ENCODE results near the gene USO1. TPM values are rescaled to one million over a fixed set of nuclear protein-coding genes. Genes with fewer than 3 reads are reported as not detected.

USO1 gene
- total RNA-seq, 1 experiment from 2014 or later: 110 TPM

- H3K9me3 ChIP-seq (ENCODE audit: control insufficient read depth, low read depth, low read length): no peaks in the 10 kb centered on the region
- no peak overlapping the region for H4K5ac ChIP-seq (ENCODE audit: insufficient read length, low read depth, low read length)
These were observed 106.5 kb downstream of the USO1 start for GRCh38 chr4:75830906-75831305.

More at GRCh38 chr4:75830906-75831305, 106.5 kb downstream of the USO1 start:
- H2AK5ac ChIP-seq (ENCODE audit: insufficient read length, low read length): no peak overlapping the region
- H3T11ph ChIP-seq (ENCODE audit: low read length): no peak overlapping the region
- no peaks in the 10 kb centered on the region; the same call in 1 of the 2 replicates for H3K4me1 ChIP-seq (ENCODE audit: insufficient read depth, low read length)
- Mint-ChIP-seq H3K36me3 (ENCODE audit: insufficient read depth in 1 of 3, low read depth in 3 of 3) (peaks cover 0 to 4% (median 0%) of the 10 kb centered on the region in 3 experiments; a peak in 1 of 7 replicates), H3K27me3 (ENCODE audit: low read depth) (no peaks in the 10 kb centered on the region), H3K27ac (no peak overlapping the region), H3K4me3 (no peak overlapping the region), H3K9me3 (peaks cover 0 to 4% of the 10 kb centered on the region in 2 experiments; a peak in 3 of 5 replicates), H3K4me1 (peaks cover 8 to 10% of the 10 kb centered on the region in 2 experiments)
- H3K18ac ChIP-seq (ENCODE audit: insufficient read length, low read depth, low read length): no peak overlapping the region
- no peak overlapping the region for H3K56ac ChIP-seq (ENCODE audit: insufficient read length, low read depth, low read length)
- H2BK20ac ChIP-seq (ENCODE audit: low read depth, low read length, poor library complexity, severe bottlenecking): no peak overlapping the region
- H2BK5ac ChIP-seq (ENCODE audit: insufficient read length, low read length): no peak overlapping the region
- no peak for TF ChIP-seq CTCF (conservative IDR thresholded peaks at IDR 0.05)
- no peak overlapping the region for H3K14ac ChIP-seq (ENCODE audit: insufficient read depth, low read length)
- H3K27ac ChIP-seq (ENCODE audit: insufficient read length, low read depth, low read length): no peak overlapping the region
- H3K79me1 ChIP-seq (ENCODE audit: insufficient read depth, low read depth, low read length, poor library complexity, severe bottlenecking): no peaks in the 10 kb centered on the region
- no peaks in the 10 kb centered on the region for H4K20me1 ChIP-seq (ENCODE audit: control insufficient read depth, insufficient read depth, insufficient read length)
- H3K4ac ChIP-seq (ENCODE audit: low read depth, low read length): no peak overlapping the region
- WGBS (ENCODE audit: extremely low coverage, insufficient read length, low lambda C conversion rate): no CpG with 5 or more reads among the region's 1 CpG
- H2BK120ac ChIP-seq (ENCODE audit: low read depth, low read length, poor library complexity, severe bottlenecking): no peak overlapping the region
- no peaks in the 10 kb centered on the region for H3K23me2 ChIP-seq (ENCODE audit: insufficient read length, low read depth, low read length, poor library complexity, severe bottlenecking)
- H3K4me2 ChIP-seq (ENCODE audit: insufficient read depth, insufficient read length, low read length): no peak overlapping the region
- H3K23ac ChIP-seq (ENCODE audit: insufficient read length, low read depth, low read length): no peak overlapping the region
- no peaks in the 10 kb centered on the region for H3K79me2 ChIP-seq (ENCODE audit: insufficient read depth, low read length)
- H4K91ac ChIP-seq (ENCODE audit: insufficient read length, low read depth, low read length): no peak overlapping the region
- no peak overlapping the region for H2AFZ ChIP-seq (ENCODE audit: low read length)
- no peak overlapping the region for H2BK12ac ChIP-seq (ENCODE audit: insufficient read length, low read depth, low read length)
- H4K8ac ChIP-seq (replicated peaks; ENCODE audit: insufficient read length, low read depth, low read length): no peak overlapping the region
- no peak overlapping the region for H2BK15ac ChIP-seq (ENCODE audit: low read depth, low read length)
- no peaks in the 10 kb centered on the region for H3K27me3 ChIP-seq (ENCODE audit: insufficient read depth, low read length)
- no peak for DNase-seq
- no peak overlapping the region for H3K9ac ChIP-seq (ENCODE audit: extremely low read depth, insufficient read length, low read length)

All from H9 (cell line).